HEK293 (cell line): ENCODE results near the gene SENP8.
A peak's percentile ranks its signal among the peaks of the same experiment; 100 is the strongest.

Source experiments
- BCL11A ChIP-seq: fragments of 450-650 bp; formaldehyde crosslinking; IDR thresholded peaks from 2 replicates; pipeline ENCODE4 v1.5.1; 2016; ENCODE audit warnings: low read depth, missing biosample characterization, missing genetic modification characterization
- FEZF1 ChIP-seq: fragments of 450-650 bp; formaldehyde crosslinking; IDR thresholded peaks from 2 replicates; pipeline ENCODE4 v1.5.1; 2016; ENCODE audit warnings: missing biosample characterization, missing genetic modification characterization
- GLI4 ChIP-seq: fragments of 450-650 bp; formaldehyde crosslinking; IDR thresholded peaks from 2 replicates; pipeline ENCODE4 v1.5.1; 2016; ENCODE audit warnings: missing biosample characterization, missing genetic modification characterization
- GLIS1 ChIP-seq: fragments of 450-650 bp; formaldehyde crosslinking; IDR thresholded peaks from 2 replicates; pipeline ENCODE4 v1.5.1; 2016; ENCODE audit warnings: missing biosample characterization, missing genetic modification characterization
- HOXD13 ChIP-seq: sonication (generic); formaldehyde crosslinking; IDR thresholded peaks from 2 replicates; pipeline ENCODE4 v1.8.0; 2022; ENCODE audit warnings: missing genetic modification reagents, borderline replicate concordance
- INSM2 ChIP-seq: fragments of 450-650 bp; formaldehyde crosslinking; IDR thresholded peaks from 2 replicates; pipeline ENCODE4 v1.5.1; 2016; ENCODE audit warnings: missing biosample characterization, missing genetic modification characterization
- PRDM10 ChIP-seq: fragments of 450-650 bp; formaldehyde crosslinking; IDR thresholded peaks from 2 replicates; pipeline ENCODE4 v1.5.1; 2016; ENCODE audit warnings: missing biosample characterization, missing genetic modification characterization
- SP3 ChIP-seq: fragments of 450-650 bp; formaldehyde crosslinking; IDR thresholded peaks from 2 replicates; pipeline ENCODE4 v1.5.1; 2016; ENCODE audit warnings: missing biosample characterization, missing genetic modification characterization
- ZBTB8A ChIP-seq: fragments of 450-650 bp; formaldehyde crosslinking; IDR thresholded peaks from 2 replicates; pipeline ENCODE4 v1.5.1; 2016; ENCODE audit warnings: missing biosample characterization, missing genetic modification characterization
- ZNF112 ChIP-seq: fragments of 450-650 bp; formaldehyde crosslinking; IDR thresholded peaks from 2 replicates; pipeline ENCODE4 v1.5.0; 2017; ENCODE audit warnings: missing biosample characterization, missing genetic modification characterization
- ZNF138 ChIP-seq: fragments of 450-650 bp; formaldehyde crosslinking; IDR thresholded peaks from 2 replicates; pipeline ENCODE4 v1.5.1; 2016; ENCODE audit warnings: missing biosample characterization, missing genetic modification characterization, borderline replicate concordance
- ZNF169 ChIP-seq: fragments of 450-650 bp; formaldehyde crosslinking; IDR thresholded peaks from 2 replicates; pipeline ENCODE4 v1.5.1; 2016; ENCODE audit warnings: missing biosample characterization, missing genetic modification characterization
- ZNF23 ChIP-seq: fragments of 450-650 bp; formaldehyde crosslinking; IDR thresholded peaks from 2 replicates; pipeline ENCODE4 v1.5.1; 2016; ENCODE audit warnings: missing biosample characterization, missing genetic modification characterization, borderline replicate concordance
- ZNF292 ChIP-seq: fragments of 450-650 bp; formaldehyde crosslinking; IDR thresholded peaks from 2 replicates; pipeline ENCODE4 v1.5.1; 2016; ENCODE audit warnings: low read depth, missing biosample characterization, missing genetic modification characterization, borderline replicate concordance
- ZNF350 ChIP-seq: fragments of 450-650 bp; formaldehyde crosslinking; IDR thresholded peaks from 2 replicates; pipeline ENCODE4 v1.5.0; 2017; ENCODE audit warnings: missing biosample characterization, mild to moderate bottlenecking, missing genetic modification characterization
- ZNF394 ChIP-seq: fragments of 450-650 bp; formaldehyde crosslinking; IDR thresholded peaks from 2 replicates; pipeline ENCODE4 v1.5.1; 2016; ENCODE audit warnings: missing biosample characterization, missing genetic modification characterization, mild to moderate bottlenecking, moderate library complexity, borderline replicate concordance
- ZNF433 ChIP-seq: fragments of 450-650 bp; formaldehyde crosslinking; IDR thresholded peaks from 2 replicates; pipeline ENCODE4 v1.5.1; 2016; ENCODE audit warnings: missing biosample characterization, missing genetic modification characterization, low read depth
- ZNF449 ChIP-seq: fragments of 450-650 bp; formaldehyde crosslinking; IDR thresholded peaks from 2 replicates; pipeline ENCODE4 v1.5.1; 2017; ENCODE audit warnings: missing biosample characterization, mild to moderate bottlenecking, missing genetic modification characterization, moderate library complexity
- ZNF501 ChIP-seq: fragments of 450-650 bp; formaldehyde crosslinking; IDR thresholded peaks from 2 replicates; pipeline ENCODE4 v1.5.1; 2016; ENCODE audit warnings: missing biosample characterization, missing genetic modification characterization
- ZNF544 ChIP-seq: fragments of 450-650 bp; formaldehyde crosslinking; IDR thresholded peaks from 2 replicates; pipeline ENCODE4 v1.5.0; 2017; ENCODE audit warnings: missing biosample characterization, missing genetic modification characterization
- ZNF549 ChIP-seq: fragments of 450-650 bp; IDR thresholded peaks from 2 replicates; pipeline ENCODE4 v1.5.1; 2018; ENCODE audit warnings: missing biosample characterization, missing genetic modification characterization, mild to moderate bottlenecking, inconsistent platforms, moderate library complexity
- ZNF571 ChIP-seq: fragments of 450-650 bp; formaldehyde crosslinking; IDR thresholded peaks from 2 replicates; pipeline ENCODE4 v1.5.0; 2017; ENCODE audit warnings: missing biosample characterization, missing genetic modification characterization
- ZNF621 ChIP-seq: fragments of 450-650 bp; formaldehyde crosslinking; IDR thresholded peaks from 2 replicates; pipeline ENCODE4 v1.5.1; 2017; ENCODE audit warnings: missing biosample characterization, missing genetic modification characterization
- ZNF629 ChIP-seq: fragments of 450-650 bp; formaldehyde crosslinking; IDR thresholded peaks from 2 replicates; pipeline ENCODE4 v1.5.1; 2017; ENCODE audit warnings: missing biosample characterization, missing genetic modification characterization
- ZNF658 ChIP-seq: fragments of 450-650 bp; formaldehyde crosslinking; IDR thresholded peaks from 2 replicates; pipeline ENCODE4; 2016; ENCODE audit warnings: missing biosample characterization, missing genetic modification characterization
- ZNF670 ChIP-seq: fragments of 450-650 bp; formaldehyde crosslinking; IDR thresholded peaks from 2 replicates; pipeline ENCODE4 v1.5.1; 2016; ENCODE audit warnings: missing biosample characterization, missing genetic modification characterization, low read depth
- ZNF768 ChIP-seq: fragments of 450-650 bp; formaldehyde crosslinking; IDR thresholded peaks from 2 replicates; pipeline ENCODE4 v1.5.1; 2018; ENCODE audit warnings: missing biosample characterization, mild to moderate bottlenecking, missing genetic modification characterization
- ZSCAN16 ChIP-seq: fragments of 450-650 bp; formaldehyde crosslinking; IDR thresholded peaks from 2 replicates; pipeline ENCODE4 v1.5.1; 2016; ENCODE audit warnings: missing biosample characterization, missing genetic modification characterization
- ZSCAN23 ChIP-seq: fragments of 450-650 bp; formaldehyde crosslinking; IDR thresholded peaks from 2 replicates; pipeline ENCODE4 v1.5.1; 2016; ENCODE audit warnings: missing biosample characterization, missing genetic modification characterization
- ZSCAN5A ChIP-seq: fragments of 450-650 bp; formaldehyde crosslinking; IDR thresholded peaks from 2 replicates; pipeline ENCODE4 v1.5.1; 2016; ENCODE audit warnings: missing biosample characterization, missing genetic modification characterization

Gene SENP8

GRCh38 chr15:72118017-72118978 is at the start of gene SENP8, which contains the start of gene MYO9A (continued):
- TF ChIP-seq ZNF23 (no peak), ZNF571 (tag by site-specific recombination) (no peak), SP3 (peak; percentile 98), ZNF433 (tag by site-specific recombination) (no peak), ZNF350 (no peak), ZBTB8A (tag by site-specific recombination) (peak; percentile 37), ZSCAN5A (tag by site-specific recombination) (peak; percentile 97), ZNF394 (0 out of 2 replicates have a peak, but pooled peaks have one; percentile 34), ZNF549 (tag by site-specific recombination) (no peak), ZNF112 (tag by site-specific recombination) (no peak), ZNF169 (tag by site-specific recombination) (no peak), ZNF658 (tag by site-specific recombination) (no peak), ZNF544 (no peak), ZSCAN23 (tag by site-specific recombination) (0 out of 2 replicates have a peak, but pooled peaks have one; percentile 57), PRDM10 (tag by site-specific recombination) (peak; percentile 93), ZNF768 (no peak), GLI4 (peak; percentile 76; the same call in 1 of the 2 replicates), ZNF292 (tag by site-specific recombination) (no peak), ZNF138 (no peak), BCL11A (tag by site-specific recombination) (no peak), FEZF1 (tag by site-specific recombination) (no peak), ZSCAN16 (tag by site-specific recombination) (no peak), GLIS1 (tag by site-specific recombination) (no peak; the same call in 1 of the 2 replicates), ZNF449 (tag by site-specific recombination) (no peak), HOXD13 (CRISPR knock-in tag) (no peak), INSM2 (tag by site-specific recombination) (peak; percentile 78), ZNF629 (tag by site-specific recombination) (peak; percentile 75), ZNF670 (no peak), ZNF621 (tag by site-specific recombination) (no peak), ZNF501 (peak; percentile 91)
